ENCODE data around the gene NIM1K.

NIM1K gene

GRCh38 chr5:43191740-43192557 is at the start of gene NIM1K:
TSS of gene NIM1K (plus strand) at chr5:43192225. CDS start at chr5:43245776, 53,551 bp downstream.
- Histone ChIP-seq H3K9ac (ENCODE audit: low read length) (peak within 1 kb of the TSS; percentile 32), H3K36me3 (ENCODE audit: control insufficient read depth, insufficient read depth, low read length, severe bottlenecking) (no peaks in the 10 kb centered on the region), H3K27me3 (replicated peaks; ENCODE audit: control insufficient read depth, insufficient read depth, low read length) (no peaks in the 10 kb centered on the region), H3K9me3 (ENCODE audit: control insufficient read depth, low read length) (no peaks in the 10 kb centered on the region), H3K4me1 (ENCODE audit: control insufficient read depth, insufficient read depth, low read length) (peaks cover 23% of the 10 kb centered on the region), H3K4me3 (ENCODE audit: low read length) (peak within 1 kb of the TSS; percentile 80)
- peak; percentile 66 for DNase-seq (ENCODE audit: low read depth)

- H3K36me3 ChIP-seq (ENCODE audit: control insufficient read depth, insufficient read depth, low read length, severe bottlenecking), result peaks cover 33% of the 10 kb centered on the region
- peaks cover 10% of the 10 kb centered on the region for H3K4me1 ChIP-seq (ENCODE audit: control insufficient read depth, insufficient read depth, low read length)
- DNase-seq (ENCODE audit: low read depth), result no peak
These were observed 47.0 kb upstream of the NIM1K start for GRCh38 chr5:43145071-43145470.

GRCh38 chr5:43146958-43147357 is 45.1 kb upstream of the NIM1K start:
- Histone ChIP-seq H3K9ac (ENCODE audit: low read length) (no peak overlapping the region), H3K36me3 (ENCODE audit: control insufficient read depth, insufficient read depth, low read length, severe bottlenecking) (peaks cover 39% of the 10 kb centered on the region), H3K9me3 (ENCODE audit: control insufficient read depth, low read length) (no peaks in the 10 kb centered on the region), H3K27me3 (replicated peaks; ENCODE audit: control insufficient read depth, insufficient read depth, low read length) (no peaks in the 10 kb centered on the region), H3K4me3 (ENCODE audit: low read length) (no peak overlapping the region), H3K4me1 (ENCODE audit: control insufficient read depth, insufficient read depth, low read length) (no peaks in the 10 kb centered on the region)
- no peak for DNase-seq (ENCODE audit: low read depth)

More at GRCh38 chr5:43145071-43145470, 47.0 kb upstream of the NIM1K start:
- H3K27me3 ChIP-seq (replicated peaks; ENCODE audit: control insufficient read depth, insufficient read depth, low read length), result no peaks in the 10 kb centered on the region
- H3K4me3 ChIP-seq (ENCODE audit: low read length), result no peak overlapping the region
- no peak overlapping the region for H3K9ac ChIP-seq (ENCODE audit: low read length)
- no peaks in the 10 kb centered on the region for H3K9me3 ChIP-seq (ENCODE audit: control insufficient read depth, low read length)

- no peak for DNase-seq (ENCODE audit: low read depth)
- no peaks in the 10 kb centered on the region for H3K27me3 ChIP-seq (replicated peaks; ENCODE audit: control insufficient read depth, insufficient read depth, low read length)
- H3K9me3 ChIP-seq (ENCODE audit: control insufficient read depth, low read length), result no peaks in the 10 kb centered on the region
- H3K36me3 ChIP-seq (ENCODE audit: control insufficient read depth, insufficient read depth, low read length, severe bottlenecking), result peaks cover 36% of the 10 kb centered on the region
- H3K4me1 ChIP-seq (ENCODE audit: control insufficient read depth, insufficient read depth, low read length), result peaks cover 13% of the 10 kb centered on the region
- no peak overlapping the region for H3K9ac ChIP-seq (ENCODE audit: low read length)
- H3K4me3 ChIP-seq (ENCODE audit: low read length), result no peak overlapping the region
These were observed 43.6 kb upstream of the NIM1K start for GRCh38 chr5:43148417-43148816.

GRCh38 chr5:43149231-43149630 is 42.8 kb upstream of the NIM1K start:
- Histone ChIP-seq H3K9me3 (ENCODE audit: control insufficient read depth, low read length) (no peaks in the 10 kb centered on the region), H3K4me3 (ENCODE audit: low read length) (no peak overlapping the region), H3K36me3 (ENCODE audit: control insufficient read depth, insufficient read depth, low read length, severe bottlenecking) (peaks cover 33% of the 10 kb centered on the region), H3K4me1 (ENCODE audit: control insufficient read depth, insufficient read depth, low read length) (peaks cover 16% of the 10 kb centered on the region), H3K27me3 (replicated peaks; ENCODE audit: control insufficient read depth, insufficient read depth, low read length) (no peaks in the 10 kb centered on the region), H3K9ac (ENCODE audit: low read length) (no peak overlapping the region)
- DNase-seq (ENCODE audit: low read depth), result no peak

GRCh38 chr5:43150075-43150474 is 42.0 kb upstream of the NIM1K start:
- DNase-seq (ENCODE audit: low read depth), result no peak
- Histone ChIP-seq H3K9ac (ENCODE audit: low read length) (no peak overlapping the region), H3K27me3 (replicated peaks; ENCODE audit: control insufficient read depth, insufficient read depth, low read length) (no peaks in the 10 kb centered on the region), H3K36me3 (ENCODE audit: control insufficient read depth, insufficient read depth, low read length, severe bottlenecking) (peaks cover 25% of the 10 kb centered on the region), H3K4me3 (ENCODE audit: low read length) (no peak overlapping the region), H3K4me1 (ENCODE audit: control insufficient read depth, insufficient read depth, low read length) (peaks cover 16% of the 10 kb centered on the region), H3K9me3 (ENCODE audit: control insufficient read depth, low read length) (no peaks in the 10 kb centered on the region)

GRCh38 chr5:43150748-43151147 is 41.3 kb upstream of the NIM1K start:
- Histone ChIP-seq H3K4me1 (ENCODE audit: control insufficient read depth, insufficient read depth, low read length) (peaks cover 16% of the 10 kb centered on the region), H3K4me3 (ENCODE audit: low read length) (no peak overlapping the region), H3K27me3 (replicated peaks; ENCODE audit: control insufficient read depth, insufficient read depth, low read length) (no peaks in the 10 kb centered on the region), H3K36me3 (ENCODE audit: control insufficient read depth, insufficient read depth, low read length, severe bottlenecking) (peaks cover 22% of the 10 kb centered on the region), H3K9ac (ENCODE audit: low read length) (no peak overlapping the region), H3K9me3 (ENCODE audit: control insufficient read depth, low read length) (no peaks in the 10 kb centered on the region)
- no peak for DNase-seq (ENCODE audit: low read depth)

- no peak overlapping the region for H3K4me3 ChIP-seq (ENCODE audit: low read length)
- H3K9ac ChIP-seq (ENCODE audit: low read length), result no peak overlapping the region
- H3K27me3 ChIP-seq (replicated peaks; ENCODE audit: control insufficient read depth, insufficient read depth, low read length), result no peaks in the 10 kb centered on the region
- H3K9me3 ChIP-seq (ENCODE audit: control insufficient read depth, low read length), result no peaks in the 10 kb centered on the region
- peaks cover 18% of the 10 kb centered on the region for H3K36me3 ChIP-seq (ENCODE audit: control insufficient read depth, insufficient read depth, low read length, severe bottlenecking)
- DNase-seq (ENCODE audit: low read depth), result peak; percentile 56
- peaks cover 22% of the 10 kb centered on the region for H3K4me1 ChIP-seq (ENCODE audit: control insufficient read depth, insufficient read depth, low read length)
These were observed 39.1 kb upstream of the NIM1K start for GRCh38 chr5:43152946-43153345.

- Histone ChIP-seq H3K9me3 (ENCODE audit: control insufficient read depth, low read length) (no peaks in the 10 kb centered on the region), H3K4me3 (ENCODE audit: low read length) (no peak overlapping the region), H3K36me3 (ENCODE audit: control insufficient read depth, insufficient read depth, low read length, severe bottlenecking) (peaks cover 11% of the 10 kb centered on the region), H3K9ac (ENCODE audit: low read length) (no peak overlapping the region), H3K4me1 (ENCODE audit: control insufficient read depth, insufficient read depth, low read length) (peaks cover 22% of the 10 kb centered on the region), H3K27me3 (replicated peaks; ENCODE audit: control insufficient read depth, insufficient read depth, low read length) (no peaks in the 10 kb centered on the region)
- no peak for DNase-seq (ENCODE audit: low read depth)
These were observed 37.6 kb upstream of the NIM1K start for GRCh38 chr5:43154469-43154868.

- Histone ChIP-seq H3K36me3 (ENCODE audit: control insufficient read depth, insufficient read depth, low read length, severe bottlenecking) (peaks cover 7% of the 10 kb centered on the region), H3K9me3 (ENCODE audit: control insufficient read depth, low read length) (no peaks in the 10 kb centered on the region), H3K27me3 (replicated peaks; ENCODE audit: control insufficient read depth, insufficient read depth, low read length) (no peaks in the 10 kb centered on the region), H3K4me3 (ENCODE audit: low read length) (no peak overlapping the region), H3K4me1 (ENCODE audit: control insufficient read depth, insufficient read depth, low read length) (peaks cover 22% of the 10 kb centered on the region), H3K9ac (ENCODE audit: low read length) (no peak overlapping the region)
- no peak for DNase-seq (ENCODE audit: low read depth)
These were observed 36.5 kb upstream of the NIM1K start for GRCh38 chr5:43155394-43156096.

GRCh38 chr5:43156388-43156787 is 35.6 kb upstream of the NIM1K start:
- peaks cover 22% of the 10 kb centered on the region for H3K4me1 ChIP-seq (ENCODE audit: control insufficient read depth, insufficient read depth, low read length)
- no peak overlapping the region for H3K9ac ChIP-seq (ENCODE audit: low read length)
- H3K9me3 ChIP-seq (ENCODE audit: control insufficient read depth, low read length), result no peaks in the 10 kb centered on the region
- H3K36me3 ChIP-seq (ENCODE audit: control insufficient read depth, insufficient read depth, low read length, severe bottlenecking), result peaks cover 5% of the 10 kb centered on the region
- no peaks in the 10 kb centered on the region for H3K27me3 ChIP-seq (replicated peaks; ENCODE audit: control insufficient read depth, insufficient read depth, low read length)
- no peak overlapping the region for H3K4me3 ChIP-seq (ENCODE audit: low read length)
- no peak for DNase-seq (ENCODE audit: low read depth)

Data from adipocyte (in vitro differentiated cells).